Astrocyte of the cerebellum (primary cell): ENCODE measurements around the gene TMC5.
"Not testable (repeated sequence)": the region's sequence is repeated elsewhere in the genome, so short reads cannot be mapped to it uniquely, and the experiment has no call there.

ENCODE experiments used
- DNase-seq: peaks from one replicate; pipeline ENCODE4 v3.0.0-alpha.2; 2011; ENCODE audit warnings: low read depth
- H3K4me3 ChIP-seq: 2 replicates; pipeline ENCODE4 v1.5.1; 2011; ENCODE audit warnings: mild to moderate bottlenecking, low read depth, low read length, moderate library complexity
- in situ Hi-C: cut with HindIII; loops from 2 replicates; pipeline ENCODE4 v1.10.0; 2017; ENCODE audit warnings: low sequenced_read_pairs
- TF ChIP-seq, protein P1 (sequence below): IDR thresholded peaks from 2 replicates; pipeline ENCODE4 v1.5.1; 2012; ENCODE audit warnings: low read length, low read depth, moderate library complexity, mild to moderate bottlenecking; ENCODE audit errors: missing control alignments

Gene TMC5

DNA sequence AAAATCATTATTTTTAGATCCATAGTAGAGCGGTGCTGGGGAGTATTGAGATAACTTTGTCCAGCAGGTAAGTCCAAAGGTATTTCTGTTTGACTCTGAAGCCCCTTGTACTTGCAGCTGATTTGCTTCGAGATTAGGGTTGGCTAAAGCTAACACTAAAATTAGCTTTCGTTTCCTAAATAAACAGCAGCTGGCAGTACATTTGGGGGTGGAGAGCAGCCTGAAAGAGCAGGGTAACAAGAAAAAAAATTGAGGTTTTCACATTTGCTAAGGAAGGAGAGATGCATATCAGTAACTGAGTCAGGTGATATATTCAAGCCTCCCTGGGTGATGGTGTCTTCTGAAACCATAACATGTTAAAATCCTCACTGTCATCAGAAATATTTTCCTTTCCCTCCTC is 37.4 kb upstream of the TMC5 start:
- TF ChIP-seq, protein P1, sequence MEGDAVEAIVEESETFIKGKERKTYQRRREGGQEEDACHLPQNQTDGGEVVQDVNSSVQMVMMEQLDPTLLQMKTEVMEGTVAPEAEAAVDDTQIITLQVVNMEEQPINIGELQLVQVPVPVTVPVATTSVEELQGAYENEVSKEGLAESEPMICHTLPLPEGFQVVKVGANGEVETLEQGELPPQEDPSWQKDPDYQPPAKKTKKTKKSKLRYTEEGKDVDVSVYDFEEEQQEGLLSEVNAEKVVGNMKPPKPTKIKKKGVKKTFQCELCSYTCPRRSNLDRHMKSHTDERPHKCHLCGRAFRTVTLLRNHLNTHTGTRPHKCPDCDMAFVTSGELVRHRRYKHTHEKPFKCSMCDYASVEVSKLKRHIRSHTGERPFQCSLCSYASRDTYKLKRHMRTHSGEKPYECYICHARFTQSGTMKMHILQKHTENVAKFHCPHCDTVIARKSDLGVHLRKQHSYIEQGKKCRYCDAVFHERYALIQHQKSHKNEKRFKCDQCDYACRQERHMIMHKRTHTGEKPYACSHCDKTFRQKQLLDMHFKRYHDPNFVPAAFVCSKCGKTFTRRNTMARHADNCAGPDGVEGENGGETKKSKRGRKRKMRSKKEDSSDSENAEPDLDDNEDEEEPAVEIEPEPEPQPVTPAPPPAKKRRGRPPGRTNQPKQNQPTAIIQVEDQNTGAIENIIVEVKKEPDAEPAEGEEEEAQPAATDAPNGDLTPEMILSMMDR = no peak
- no peak overlapping the region for H3K4me3 ChIP-seq
- no peak for DNase-seq
- in situ Hi-C loops = no loop called here

DNA sequence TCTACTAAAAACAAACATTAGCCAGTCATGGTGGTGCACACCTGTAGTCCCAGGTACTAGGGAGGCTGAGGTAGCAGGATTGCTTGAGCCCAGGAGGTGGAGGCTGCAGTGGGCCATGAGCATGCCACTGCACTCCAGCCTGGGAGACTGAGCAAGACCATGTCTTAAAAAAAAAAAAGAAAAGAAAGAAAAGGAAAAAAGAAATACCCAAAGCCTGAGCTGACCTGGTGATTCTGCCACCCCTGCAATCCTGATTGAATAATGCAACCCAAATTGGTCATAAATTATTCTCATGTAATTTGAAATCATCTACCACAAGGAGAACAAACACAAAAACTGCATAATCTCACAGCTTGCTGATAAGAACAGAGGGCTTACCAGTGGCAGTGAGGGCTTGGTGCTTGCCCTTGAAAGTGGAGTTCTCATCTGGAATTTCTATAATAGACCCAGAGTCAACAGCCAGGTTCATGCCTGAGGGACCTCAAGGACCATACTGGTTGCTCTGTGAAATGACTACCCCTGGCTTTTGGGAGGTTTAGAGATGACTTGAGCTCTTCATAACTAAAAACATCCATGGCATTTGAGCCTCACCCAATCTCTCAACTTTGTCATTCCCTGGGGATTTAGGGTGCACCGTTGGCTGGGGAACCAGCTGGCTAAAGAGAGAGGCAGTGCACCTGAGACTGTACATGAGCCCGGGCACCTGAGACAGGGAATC is 35.4 kb upstream of the TMC5 start:
- in situ Hi-C loops = no loop called here
- TF ChIP-seq, protein P1 = no peak
- H3K4me3 ChIP-seq = no peak overlapping the region
- DNase-seq = no peak

DNA sequence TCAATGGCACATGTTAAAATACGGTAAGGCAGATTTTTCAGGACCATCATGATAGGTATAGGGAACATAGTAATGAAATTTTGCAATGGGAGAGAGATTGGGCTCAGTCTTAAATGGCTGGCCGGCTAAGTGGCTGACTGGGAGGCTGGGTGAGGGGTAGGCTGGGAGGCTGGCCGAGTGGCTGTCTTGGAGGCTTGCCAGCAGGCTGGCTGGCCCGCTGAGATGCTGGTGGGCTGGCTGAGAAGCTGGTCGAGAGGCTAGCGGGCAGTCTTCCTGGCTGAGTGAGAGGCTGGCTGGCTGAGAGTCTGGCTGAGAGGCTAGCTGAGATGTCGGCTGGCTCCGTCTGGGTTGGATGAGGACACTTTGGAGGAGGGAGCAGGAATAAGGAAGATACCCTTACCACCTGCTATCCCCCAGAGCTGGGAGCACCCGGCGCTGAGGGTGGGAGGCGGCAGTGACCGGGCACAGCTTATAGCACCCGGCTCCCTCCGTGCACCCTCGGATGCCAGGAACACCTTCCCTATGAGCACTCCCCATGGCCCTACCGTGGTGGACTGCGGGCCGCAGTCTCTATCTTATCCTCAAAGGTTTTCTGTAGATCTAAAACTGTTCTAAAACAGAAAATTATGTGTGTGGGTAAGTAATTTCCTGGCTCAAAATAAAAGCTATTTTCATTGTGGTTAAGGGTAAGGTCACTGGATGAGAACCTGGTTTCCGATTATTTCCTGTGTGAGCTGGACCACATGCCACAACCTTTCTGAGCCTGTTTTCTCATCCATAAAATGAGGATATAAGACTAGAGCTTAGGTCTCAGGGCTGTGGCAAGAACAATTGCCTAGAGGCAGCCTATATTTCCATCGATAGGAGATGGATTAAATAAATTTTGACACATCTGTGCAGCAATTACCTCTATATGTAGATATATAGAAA is 34.5 kb upstream of the TMC5 start:
- no peak overlapping the region for H3K4me3 ChIP-seq
- in situ Hi-C loops = no loop called here
- no peak for DNase-seq
- TF ChIP-seq, protein P1 = no peak

DNA sequence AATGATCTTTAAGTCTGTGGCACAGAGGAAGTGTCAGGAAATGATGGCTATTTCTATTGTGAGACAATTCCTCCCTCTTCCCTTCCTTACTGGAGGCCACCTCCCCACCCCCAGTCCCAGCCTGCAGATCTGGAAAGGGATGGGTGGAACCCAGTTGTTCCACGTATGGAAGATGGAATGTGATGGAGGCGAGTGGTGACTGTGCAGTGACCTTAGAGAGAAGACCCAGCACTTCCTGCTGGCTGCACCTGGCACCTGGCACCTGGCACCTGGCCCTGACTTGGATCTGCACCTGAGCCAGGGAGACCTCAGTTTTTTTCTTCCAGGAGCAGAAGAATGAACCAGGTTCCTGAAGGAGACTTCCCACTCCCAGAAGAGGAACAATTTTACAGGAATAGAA is 33.0 kb upstream of the TMC5 start:
- no peak for DNase-seq
- H3K4me3 ChIP-seq = no peak overlapping the region
- TF ChIP-seq, protein P1 = no peak
- in situ Hi-C loops = no loop called here

DNA sequence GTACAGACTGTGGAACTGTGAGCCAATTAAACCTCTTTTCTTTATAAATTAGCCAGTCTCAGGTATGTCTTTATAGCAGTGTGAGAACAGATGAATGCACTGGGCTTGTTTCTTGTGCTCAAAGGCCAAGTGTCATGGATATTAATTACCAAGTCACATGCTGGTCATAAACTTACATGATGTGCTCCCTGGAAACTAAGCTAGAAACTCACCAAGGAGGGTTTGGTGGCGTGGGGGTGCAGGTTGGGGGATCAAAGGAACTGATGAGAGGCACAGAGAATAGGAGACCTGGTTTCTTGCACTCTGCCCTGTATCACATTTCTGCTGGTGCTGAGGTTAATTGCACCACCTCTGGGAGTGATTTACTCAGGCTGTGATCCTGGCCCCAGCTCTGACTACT is 31.2 kb upstream of the TMC5 start:
- no peak for DNase-seq
- TF ChIP-seq, protein P1 = no peak
- in situ Hi-C loops = no loop called here
- H3K4me3 ChIP-seq = no peak overlapping the region

DNA sequence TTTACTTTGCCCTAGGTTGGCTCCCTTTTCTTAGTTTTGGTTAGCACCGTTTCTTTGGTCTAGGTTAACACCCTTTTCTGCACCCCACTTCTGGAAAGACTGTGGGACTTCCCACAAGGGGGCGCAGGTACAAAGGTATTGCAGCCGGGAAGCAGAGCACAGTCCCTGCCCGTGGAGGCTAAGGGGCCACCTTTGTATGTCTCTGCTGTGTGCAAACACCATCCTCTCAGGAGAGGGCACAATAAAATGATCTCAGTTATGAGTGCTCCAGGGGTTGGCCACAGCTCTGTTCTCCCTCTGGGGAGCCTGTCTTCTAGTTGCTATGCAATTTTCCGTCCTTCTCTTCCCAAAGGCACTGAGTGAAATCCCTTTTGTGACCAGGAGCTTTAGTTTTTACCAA is 28.4 kb upstream of the TMC5 start:
- TF ChIP-seq, protein P1 = peak; percentile 60
- in situ Hi-C loops = no loop called here
- no peak for DNase-seq
- no peak overlapping the region for H3K4me3 ChIP-seq

DNA sequence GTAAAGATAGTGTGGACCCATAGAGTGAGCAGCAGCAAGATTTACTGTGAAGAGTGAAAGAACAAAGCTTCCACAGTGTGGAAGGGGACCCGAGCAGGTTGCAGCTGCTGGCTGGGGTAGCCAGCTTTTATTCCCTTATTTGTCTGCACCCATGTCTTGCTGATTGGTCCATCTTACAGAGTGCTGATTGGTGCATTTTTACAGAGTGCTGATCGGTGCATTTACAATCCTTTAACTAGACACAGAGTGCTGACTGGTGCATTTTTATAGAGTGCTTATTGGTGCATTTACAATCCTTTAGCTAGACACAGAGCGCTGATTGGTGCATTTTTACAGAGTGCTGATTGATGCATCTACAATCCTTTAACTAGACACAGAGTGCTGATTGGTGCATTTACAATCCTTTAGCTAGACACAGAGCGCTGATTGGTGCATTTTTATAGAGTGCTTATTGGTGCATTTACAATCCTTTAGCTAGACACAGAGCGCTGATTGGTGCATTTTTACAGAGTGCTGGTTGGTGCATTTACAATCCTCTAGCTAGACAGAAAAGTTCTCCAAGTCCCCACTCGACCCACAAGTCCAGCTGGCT is 26.4 kb upstream of the TMC5 start:
- H3K4me3 ChIP-seq, in situ Hi-C loops, DNase-seq: not testable (repeated sequence)
